Measurements from ENCODE around the gene ENO2.

The ENO2 gene

GRCh38 chr12:6935371-6936193 lies 21.2 kb downstream of the ENO2 start:
- Histone ChIP-seq H3K9ac (ENCODE audit: low read length) (no peak overlapping the region), H3K9me3 (ENCODE audit: insufficient read depth, low read length) (no peaks in the 10 kb centered on the region), H2AFZ (ENCODE audit: low read depth, low read length) (no peak overlapping the region), H3K4me2 (ENCODE audit: low read length) (no peak overlapping the region), H3K27me3 (ENCODE audit: low read depth, low read length) (no peaks in the 10 kb centered on the region), H3K4me1 (ENCODE audit: low read length) (peaks cover 14% of the 10 kb centered on the region), H3K36me3 (replicated peaks; ENCODE audit: low read depth, low read length) (peaks cover 13% of the 10 kb centered on the region), H3K4me3 (ENCODE audit: low read length) (peak overlapping the region; percentile 92; the same call in 1 of the 2 replicates), H3K79me2 (ENCODE audit: low read length) (peaks cover 32% of the 10 kb centered on the region), H3K27ac (ENCODE audit: low read length) (no peak overlapping the region), H4K20me1 (ENCODE audit: insufficient read depth, low read length) (no peaks in the 10 kb centered on the region)
- TF ChIP-seq CTCF (IDR thresholded peaks at IDR 0.05; ENCODE audit: low read depth, low read length) (no peak), EZH2phosphoT487 (IDR thresholded peaks at IDR 0.05; ENCODE audit: low read depth) (no peak)

- Histone ChIP-seq H3K9me3 (ENCODE audit: insufficient read depth, low read length) (no peaks in the 10 kb centered on the region), H3K27ac (ENCODE audit: low read length) (peak overlapping the region; percentile 75), H3K4me3 (ENCODE audit: low read length) (peak overlapping the region; percentile 92), H2AFZ (ENCODE audit: low read depth, low read length) (no peak overlapping the region), H3K9ac (ENCODE audit: low read length) (peak overlapping the region; percentile 96; the same call in 1 of the 2 replicates), H3K4me1 (ENCODE audit: low read length) (peaks cover 14% of the 10 kb centered on the region), H3K79me2 (ENCODE audit: low read length) (peaks cover 27% of the 10 kb centered on the region), H3K36me3 (replicated peaks; ENCODE audit: low read depth, low read length) (peaks cover 13% of the 10 kb centered on the region), H3K4me2 (ENCODE audit: low read length) (peak overlapping the region; percentile 92), H4K20me1 (ENCODE audit: insufficient read depth, low read length) (no peaks in the 10 kb centered on the region), H3K27me3 (ENCODE audit: low read depth, low read length) (no peaks in the 10 kb centered on the region)
- TF ChIP-seq CTCF (IDR thresholded peaks at IDR 0.05; ENCODE audit: low read depth, low read length), result no peak
- TF ChIP-seq EZH2phosphoT487 (IDR thresholded peaks at IDR 0.05; ENCODE audit: low read depth), result no peak
Measured at GRCh38 chr12:6936194-6936635, 21.8 kb downstream of the ENO2 start.

GRCh38 chr12:6936636-6937480 lies 22.5 kb downstream of the ENO2 start:
- peaks cover 13% of the 10 kb centered on the region for H3K36me3 ChIP-seq (replicated peaks; ENCODE audit: low read depth, low read length)
- H3K4me3 ChIP-seq (ENCODE audit: low read length), result peak overlapping the region; percentile 92
- H3K4me2 ChIP-seq (ENCODE audit: low read length), result peak overlapping the region; percentile 92
- no peaks in the 10 kb centered on the region for H3K27me3 ChIP-seq (ENCODE audit: low read depth, low read length)
- TF ChIP-seq CTCF (IDR thresholded peaks at IDR 0.05; ENCODE audit: low read depth, low read length) (0 out of 2 replicates have a peak, but pooled peaks have one; percentile 10), EZH2phosphoT487 (IDR thresholded peaks at IDR 0.05; ENCODE audit: low read depth) (no peak)
- H4K20me1 ChIP-seq (ENCODE audit: insufficient read depth, low read length), result no peaks in the 10 kb centered on the region
- H3K9ac ChIP-seq (ENCODE audit: low read length), result peak overlapping the region; percentile 96
- no peaks in the 10 kb centered on the region for H3K9me3 ChIP-seq (ENCODE audit: insufficient read depth, low read length)
- peaks cover 14% of the 10 kb centered on the region for H3K4me1 ChIP-seq (ENCODE audit: low read length)
- H2AFZ ChIP-seq (ENCODE audit: low read depth, low read length), result no peak overlapping the region
- H3K79me2 ChIP-seq (ENCODE audit: low read length), result peaks cover 27% of the 10 kb centered on the region
- H3K27ac ChIP-seq (ENCODE audit: low read length), result peak overlapping the region; percentile 75

Measured in OCI-LY3 (cell line).